ENCODE results near the gene DSP. TPM values are rescaled to one million over a fixed set of nuclear protein-coding genes. Genes with fewer than 3 reads are reported as not detected.
A peak's percentile ranks its signal among the peaks of the same experiment; 100 is the strongest.

DSP gene
- total RNA-seq, 1 experiment from 2014 or later = 104 TPM

DNA sequence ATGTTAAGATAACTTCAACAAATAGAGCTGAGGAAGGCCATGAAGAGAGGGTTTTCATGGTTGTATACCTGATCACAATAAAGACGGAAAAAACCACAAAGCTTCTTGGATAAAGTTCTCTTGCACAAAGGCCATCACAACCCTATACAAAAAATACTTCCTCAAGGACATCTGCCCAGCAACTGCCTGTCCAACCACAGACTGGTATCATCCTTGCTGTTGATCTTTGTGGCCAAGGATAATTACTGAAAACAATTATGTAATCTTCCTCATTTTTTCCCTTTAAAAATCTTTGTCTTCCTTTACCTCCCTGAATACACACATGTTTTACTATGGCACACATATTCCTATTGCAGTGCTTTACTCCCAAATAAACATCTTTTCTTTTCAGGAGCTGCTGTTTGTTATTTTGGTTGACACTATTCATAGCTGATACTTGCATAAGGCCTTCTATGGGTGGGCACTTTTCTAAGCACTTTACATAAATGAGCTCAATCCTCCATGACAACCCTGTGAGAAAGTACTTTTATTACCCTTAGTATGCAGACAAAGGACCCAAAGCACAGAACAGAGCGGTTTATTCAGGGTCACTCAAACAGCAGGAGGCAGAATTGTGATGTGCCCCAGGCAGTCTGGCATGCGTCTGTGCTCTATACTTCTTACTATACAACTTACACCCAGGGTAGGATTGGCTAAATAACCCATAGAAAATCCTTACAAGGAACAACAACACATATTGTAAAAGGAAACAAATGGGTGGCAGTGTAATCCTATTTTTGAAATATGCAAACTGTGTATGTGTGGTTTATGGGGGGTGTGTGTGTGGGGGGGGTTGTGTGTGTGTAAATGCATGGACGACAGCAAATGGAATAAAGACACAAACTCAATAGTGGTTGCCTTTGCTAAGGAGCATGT lies 83.6 kb downstream of the DSP start:
- H3K27ac ChIP-seq (ENCODE audit: low read depth, low read length) = no peak overlapping the region
- no TSS peak for BruUV-seq (replicated peaks)
- H3K4me3 ChIP-seq (replicated peaks in 1 of 2; ENCODE audit: low read depth in 1 of 2, low read length in 2 of 2) = no peak overlapping the region
- intact Hi-C loops (cut with micrococcal nuclease) = loop anchor here (10.0 kb wide), 1 partner anchor 380 kb away; no protein-coding TSS in a partner anchor
- H3K4me2 ChIP-seq (ENCODE audit: low read length) = no peak overlapping the region
- TF ChIP-seq EGR1 (IDR thresholded peaks at IDR 0.05; ENCODE audit: low read depth) (no peak), ZNF274 (IDR thresholded peaks at IDR 0.05; ENCODE audit: low read depth, low read length) (no peak), RAD21 (IDR thresholded peaks at IDR 0.05; ENCODE audit: low read depth) (peak; percentile 26; the same call in 1 of the 2 replicates), CEBPB (IDR thresholded peaks at IDR 0.05; ENCODE audit: low read depth) (no peak), SIN3A (IDR thresholded peaks at IDR 0.05; ENCODE audit: low read depth) (no peak), SRF (IDR thresholded peaks at IDR 0.05; ENCODE audit: low read depth) (no peak), ELF1 (IDR thresholded peaks at IDR 0.05; ENCODE audit: borderline replicate concordance, low read depth) (no peak), JUND (IDR thresholded peaks at IDR 0.05) (no peak)
- TF ChIP-seq, protein P1, sequence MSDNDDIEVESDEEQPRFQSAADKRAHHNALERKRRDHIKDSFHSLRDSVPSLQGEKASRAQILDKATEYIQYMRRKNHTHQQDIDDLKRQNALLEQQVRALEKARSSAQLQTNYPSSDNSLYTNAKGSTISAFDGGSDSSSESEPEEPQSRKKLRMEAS (IDR thresholded peaks at IDR 0.05) = no peak
- TF ChIP-seq, protein P2, sequence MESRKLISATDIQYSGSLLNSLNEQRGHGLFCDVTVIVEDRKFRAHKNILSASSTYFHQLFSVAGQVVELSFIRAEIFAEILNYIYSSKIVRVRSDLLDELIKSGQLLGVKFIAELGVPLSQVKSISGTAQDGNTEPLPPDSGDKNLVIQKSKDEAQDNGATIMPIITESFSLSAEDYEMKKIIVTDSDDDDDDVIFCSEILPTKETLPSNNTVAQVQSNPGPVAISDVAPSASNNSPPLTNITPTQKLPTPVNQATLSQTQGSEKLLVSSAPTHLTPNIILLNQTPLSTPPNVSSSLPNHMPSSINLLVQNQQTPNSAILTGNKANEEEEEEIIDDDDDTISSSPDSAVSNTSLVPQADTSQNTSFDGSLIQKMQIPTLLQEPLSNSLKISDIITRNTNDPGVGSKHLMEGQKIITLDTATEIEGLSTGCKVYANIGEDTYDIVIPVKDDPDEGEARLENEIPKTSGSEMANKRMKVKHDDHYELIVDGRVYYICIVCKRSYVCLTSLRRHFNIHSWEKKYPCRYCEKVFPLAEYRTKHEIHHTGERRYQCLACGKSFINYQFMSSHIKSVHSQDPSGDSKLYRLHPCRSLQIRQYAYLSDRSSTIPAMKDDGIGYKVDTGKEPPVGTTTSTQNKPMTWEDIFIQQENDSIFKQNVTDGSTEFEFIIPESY (IDR thresholded peaks at IDR 0.05; ENCODE audit: extremely low read depth, insufficient replicate concordance, low read length) = no peak
- TF ChIP-seq, protein P3, sequence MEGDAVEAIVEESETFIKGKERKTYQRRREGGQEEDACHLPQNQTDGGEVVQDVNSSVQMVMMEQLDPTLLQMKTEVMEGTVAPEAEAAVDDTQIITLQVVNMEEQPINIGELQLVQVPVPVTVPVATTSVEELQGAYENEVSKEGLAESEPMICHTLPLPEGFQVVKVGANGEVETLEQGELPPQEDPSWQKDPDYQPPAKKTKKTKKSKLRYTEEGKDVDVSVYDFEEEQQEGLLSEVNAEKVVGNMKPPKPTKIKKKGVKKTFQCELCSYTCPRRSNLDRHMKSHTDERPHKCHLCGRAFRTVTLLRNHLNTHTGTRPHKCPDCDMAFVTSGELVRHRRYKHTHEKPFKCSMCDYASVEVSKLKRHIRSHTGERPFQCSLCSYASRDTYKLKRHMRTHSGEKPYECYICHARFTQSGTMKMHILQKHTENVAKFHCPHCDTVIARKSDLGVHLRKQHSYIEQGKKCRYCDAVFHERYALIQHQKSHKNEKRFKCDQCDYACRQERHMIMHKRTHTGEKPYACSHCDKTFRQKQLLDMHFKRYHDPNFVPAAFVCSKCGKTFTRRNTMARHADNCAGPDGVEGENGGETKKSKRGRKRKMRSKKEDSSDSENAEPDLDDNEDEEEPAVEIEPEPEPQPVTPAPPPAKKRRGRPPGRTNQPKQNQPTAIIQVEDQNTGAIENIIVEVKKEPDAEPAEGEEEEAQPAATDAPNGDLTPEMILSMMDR (IDR thresholded peaks at IDR 0.05 in 2 of 3, conservative IDR thresholded peaks at IDR 0.05 in 1 of 3; ENCODE audit: borderline replicate concordance in 1 of 3, insufficient read depth in 1 of 3, low read depth in 2 of 3, low read length in 2 of 3) = peak in 1 of 3 experiments; percentile 10; a peak in 1 of 6 replicates
- H3K36me3 ChIP-seq (ENCODE audit: control insufficient read depth in 1 of 2, insufficient read depth in 2 of 2, low read length in 2 of 2) = no peaks in the 10 kb centered on the region
- H3K27me3 ChIP-seq (ENCODE audit: insufficient read depth, low read length) = no peaks in the 10 kb centered on the region
- no peak for ATAC-seq
- no peaks in the 10 kb centered on the region for H3K79me2 ChIP-seq (ENCODE audit: insufficient read depth, low read length)
- H2AFZ ChIP-seq (ENCODE audit: low read depth, low read length, poor library complexity, severe bottlenecking) = no peak overlapping the region
- no peaks in the 10 kb centered on the region for H3K4me1 ChIP-seq (ENCODE audit: control insufficient read depth in 1 of 2, insufficient read depth in 2 of 2, low read length in 2 of 2)
- H3K9me3 ChIP-seq (ENCODE audit: control insufficient read depth in 1 of 2, insufficient read depth in 1 of 2, low read depth in 1 of 2, low read length in 2 of 2) = no peaks in the 10 kb centered on the region
- RAD21 ChIA-PET (ENCODE audit: low non-redundant PET in 1 of 2, low total read pairs in 2 of 2, uncharacterized antibody in 2 of 2, unreplicated experiment in 2 of 2) = no interaction called here
- no peak overlapping the region for H3K9ac ChIP-seq (ENCODE audit: low read length)
- no peak for DNase-seq (ENCODE audit: low read depth, low spot score)
- POLR2A ChIA-PET = no interaction called here
- no peaks in the 10 kb centered on the region for H4K20me1 ChIP-seq (ENCODE audit: insufficient read depth)
- CTCF ChIA-PET = no interaction called here
- no peaks in the 10 kb centered on the region for H3K9me2 ChIP-seq (ENCODE audit: insufficient read depth)

Data from HCT116 (cell line).